Fibroblast of skin of left quadriceps (primary cell): ENCODE data around the gene FNDC7.
"Not testable (repeated sequence)": the region's sequence is repeated elsewhere in the genome, so short reads cannot be mapped to it uniquely, and the experiment has no call there.

Experiments
- DNase-seq, 2 experiments: peaks; one replicate each; pipeline ENCODE4 v3.0.0-alpha.2; 2013; ENCODE audit warnings: low read depth in 2 of 2

The FNDC7 gene, protein sequence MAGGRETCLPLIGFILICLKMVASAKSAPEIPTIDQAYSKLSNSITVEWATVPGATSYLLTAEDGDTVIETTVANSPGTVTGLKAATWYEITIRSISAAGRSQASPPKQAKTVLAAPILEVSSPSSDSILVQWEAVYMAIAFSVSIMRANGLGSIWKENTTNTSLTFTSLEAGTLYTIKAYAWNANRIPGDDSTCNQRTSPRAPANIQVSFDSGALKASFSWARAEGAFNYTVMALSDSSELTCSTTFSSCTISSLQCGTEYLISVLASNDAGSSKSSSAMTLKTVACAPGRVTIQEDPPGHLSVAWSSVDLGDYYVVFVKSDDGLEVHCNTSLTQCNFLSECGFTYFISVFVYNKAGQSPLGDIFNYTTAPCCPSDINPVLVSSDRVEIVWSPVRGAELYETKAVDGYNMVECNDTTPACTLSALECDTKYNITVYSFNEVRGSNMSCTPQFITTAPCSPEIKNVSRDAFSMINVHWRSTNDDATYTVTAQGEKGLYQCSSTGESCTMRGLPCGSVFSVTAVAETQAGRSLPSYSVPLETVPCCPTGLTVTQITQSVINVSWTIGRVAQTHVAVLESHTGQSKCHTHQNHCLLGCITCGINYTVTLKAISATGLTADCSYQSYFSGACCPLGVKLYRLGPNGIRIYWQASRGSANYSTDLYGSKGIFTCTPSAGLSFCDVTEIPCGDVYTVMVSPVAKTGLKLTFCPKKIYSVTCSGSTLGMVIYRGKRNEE

DNA sequence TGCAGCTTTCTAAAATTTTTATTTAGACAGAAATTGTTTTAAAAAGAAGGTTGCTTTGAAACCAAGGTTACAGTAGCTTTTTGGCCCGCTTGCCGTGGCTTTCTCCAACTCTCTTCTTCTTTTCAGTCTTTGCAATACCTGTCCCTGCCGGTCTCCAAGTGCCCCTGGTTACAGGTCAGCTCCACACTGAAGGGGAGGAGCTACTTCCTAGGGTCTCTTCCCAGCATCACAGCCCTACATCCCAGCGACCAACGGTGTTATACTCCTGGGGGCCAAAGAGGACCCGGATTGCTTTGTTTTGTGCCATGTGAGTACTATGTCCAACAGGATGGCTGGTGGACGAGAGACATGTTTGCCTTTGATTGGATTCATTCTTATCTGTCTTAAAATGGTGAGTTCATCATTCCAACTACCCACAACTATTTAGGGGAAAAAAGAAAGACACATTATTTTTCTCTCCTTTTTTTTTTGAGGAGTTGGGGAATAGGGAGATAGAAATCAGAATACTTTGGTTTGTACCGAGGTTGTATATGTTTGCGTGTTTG, at the start of gene FNDC7:
TSS of gene FNDC7 (plus strand) at position 303 of the 545 bp plus-strand sequence. CDS start at position 329, 26 bp downstream.
- no peak for DNase-seq

DNA sequence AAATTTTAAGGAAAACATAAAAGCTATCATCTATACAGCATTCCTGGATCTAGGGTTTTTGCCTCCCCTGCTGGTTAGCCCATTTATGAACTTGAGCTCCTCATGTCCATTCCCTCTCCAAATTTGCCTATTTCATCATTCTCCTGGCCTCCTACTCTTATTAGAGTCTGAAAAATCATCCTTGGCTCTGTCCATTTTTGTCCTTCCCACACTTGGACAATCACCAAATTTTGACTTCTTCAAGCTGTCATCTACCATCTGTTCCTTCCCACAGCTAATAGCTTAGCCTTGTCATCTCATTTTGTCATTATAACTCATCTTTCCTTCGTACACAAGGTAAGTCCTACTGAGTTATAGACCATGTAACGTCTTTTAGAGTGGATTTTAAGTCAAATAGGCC, 49.6 kb upstream of the FNDC7 start:
- no peak for DNase-seq

DNA sequence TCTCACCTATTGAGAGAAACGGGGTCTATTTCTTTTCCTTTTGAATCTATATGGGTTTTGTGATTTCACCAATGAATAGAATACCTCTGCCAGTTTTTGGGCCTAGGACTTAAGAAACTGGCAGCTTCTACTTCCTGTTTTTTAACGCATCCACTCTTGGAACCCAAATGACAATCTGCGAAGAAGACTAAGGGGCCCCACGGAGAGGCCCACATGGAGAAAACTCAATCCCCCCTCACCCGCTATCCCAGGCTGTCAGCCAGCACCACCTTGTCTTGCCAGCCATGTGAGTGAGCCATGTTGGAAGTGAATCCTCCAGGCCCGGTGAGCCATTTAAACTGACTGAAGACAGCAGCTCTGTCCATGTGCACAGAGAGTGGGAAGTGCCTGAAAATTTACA, 48.2 kb upstream of the FNDC7 start:
- DNase-seq, result no peak

DNA sequence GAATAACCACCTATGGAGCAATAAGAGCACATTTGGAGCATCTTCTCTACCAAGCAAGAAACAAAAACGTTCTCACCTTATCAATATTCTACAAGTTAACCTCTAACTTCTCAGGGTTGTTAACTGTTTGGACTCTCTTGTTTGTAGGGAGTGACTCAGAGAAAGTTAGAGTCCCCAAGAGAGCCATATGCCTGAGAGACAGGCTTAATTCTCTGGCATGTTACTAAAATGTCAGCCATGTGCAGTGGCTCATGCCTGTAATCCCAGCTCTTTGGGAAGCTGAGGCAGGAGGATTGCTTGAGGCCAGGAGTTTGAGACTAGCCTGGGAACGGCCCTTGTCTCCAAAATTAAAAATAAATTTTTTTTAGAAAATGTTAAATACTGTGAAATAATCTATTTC, 47.6 kb upstream of the FNDC7 start:
- no peak for DNase-seq

DNA sequence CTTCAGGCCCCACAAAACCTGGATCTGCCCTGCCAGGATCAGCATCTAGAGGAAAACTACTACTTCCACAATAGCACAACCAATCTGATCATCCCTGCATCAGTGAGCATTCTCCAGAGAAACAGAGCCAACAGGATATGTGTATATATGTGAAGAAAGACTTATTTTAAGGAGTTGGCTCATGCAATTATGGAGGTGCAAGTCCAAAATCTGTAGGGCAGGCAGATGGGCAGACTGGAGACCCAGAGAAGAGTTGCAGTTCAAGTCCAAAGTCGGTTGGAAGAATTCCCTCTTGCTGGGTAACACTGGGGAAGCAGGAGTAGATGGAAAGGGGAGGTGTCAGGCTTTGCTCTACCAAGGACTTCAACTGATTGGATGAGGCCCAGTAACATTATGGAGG, 46.9 kb upstream of the FNDC7 start:
- DNase-seq, result no peak

DNA sequence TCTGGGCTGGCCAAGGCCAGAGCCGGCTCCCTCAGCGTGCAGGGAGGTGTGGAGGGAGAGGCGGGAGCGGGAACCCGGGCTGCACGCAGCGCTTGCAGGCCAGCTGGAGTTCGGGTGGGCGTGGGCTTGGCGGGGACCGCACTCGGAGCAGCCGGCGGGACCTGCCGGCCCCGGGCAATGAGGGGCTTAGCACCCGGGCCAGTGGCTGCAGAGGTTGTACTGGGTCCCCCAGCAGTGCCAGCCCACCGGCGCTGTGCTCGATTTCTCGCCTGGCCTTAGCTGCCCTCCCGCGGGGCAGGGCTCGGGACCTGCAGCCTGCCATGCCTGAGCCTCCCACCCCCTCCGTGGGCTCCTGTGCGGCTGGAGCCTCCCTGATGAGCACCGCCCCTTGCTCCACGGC, 45.3 kb upstream of the FNDC7 start:
- DNase-seq, result not testable (repeated sequence)

DNA sequence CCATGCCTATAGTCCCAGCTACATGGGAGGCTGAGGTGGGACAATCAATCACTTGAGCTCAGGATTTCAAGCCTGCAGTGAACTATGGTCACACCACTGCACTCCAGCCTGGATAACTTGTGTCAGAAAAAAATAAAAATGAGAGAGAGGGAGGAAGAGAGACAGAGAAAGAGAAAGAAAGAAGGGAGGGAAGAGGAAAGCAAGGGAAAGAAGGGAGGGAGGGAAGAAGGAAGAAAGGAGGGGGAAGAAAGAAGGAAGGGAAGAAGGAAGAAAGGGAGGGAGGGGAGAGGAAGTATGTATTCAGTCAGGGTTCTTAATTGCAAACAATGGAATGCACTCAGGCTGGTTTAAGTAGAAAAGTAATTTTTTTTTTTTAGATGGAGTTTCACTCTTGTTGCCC, 43.9 kb upstream of the FNDC7 start:
- no peak for DNase-seq

DNA sequence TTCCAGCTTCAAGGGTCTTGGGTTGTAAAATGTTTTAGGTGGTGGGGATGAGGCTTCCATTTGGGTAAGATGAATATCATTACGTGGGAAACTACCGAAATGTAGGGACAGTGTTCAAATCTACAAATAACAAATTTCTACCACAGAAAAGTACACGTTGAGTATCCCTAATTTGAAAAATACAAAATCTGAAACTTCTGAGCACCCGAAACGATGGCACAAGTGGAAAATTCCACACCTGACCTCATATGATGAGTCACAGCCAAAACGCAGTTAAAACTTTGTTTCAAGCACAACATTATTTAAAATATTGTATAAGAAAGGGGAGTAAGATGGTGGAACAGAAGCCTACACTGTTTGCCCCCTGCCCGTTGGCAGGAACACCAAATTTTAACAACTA, 43.0 kb upstream of the FNDC7 start:
- no peak for DNase-seq

DNA sequence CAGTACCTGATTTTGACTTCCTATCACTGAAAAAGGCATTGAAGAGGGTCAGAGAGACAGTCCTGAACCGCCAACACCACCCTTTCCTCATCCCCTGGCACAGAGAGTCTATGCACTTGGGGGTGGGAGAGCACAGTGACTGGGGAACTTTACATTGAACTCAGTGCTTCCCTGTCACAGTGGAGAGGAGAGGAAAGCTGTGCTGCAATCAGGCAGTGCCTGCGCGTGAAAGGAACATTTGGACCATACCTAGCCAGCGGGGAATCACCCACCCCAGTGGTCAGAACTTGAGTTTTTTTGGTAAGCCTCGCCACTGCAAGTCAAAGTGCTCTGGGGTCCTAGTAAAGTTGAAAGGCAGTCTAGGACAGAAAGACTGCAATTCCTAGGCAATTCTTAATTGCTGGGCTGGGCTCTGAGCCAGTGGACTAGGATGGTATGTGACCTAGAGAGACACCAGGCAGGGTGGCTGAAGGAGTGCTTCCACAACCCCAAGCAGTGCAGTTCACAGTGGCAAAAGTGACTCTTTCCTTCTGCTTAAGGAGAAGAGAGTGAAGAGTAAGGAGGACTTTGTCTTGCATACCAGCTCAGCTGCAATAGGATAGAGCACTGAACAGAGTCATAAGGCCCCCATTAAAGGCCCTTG, 42.5 kb upstream of the FNDC7 start:
- DNase-seq, result no peak

DNA sequence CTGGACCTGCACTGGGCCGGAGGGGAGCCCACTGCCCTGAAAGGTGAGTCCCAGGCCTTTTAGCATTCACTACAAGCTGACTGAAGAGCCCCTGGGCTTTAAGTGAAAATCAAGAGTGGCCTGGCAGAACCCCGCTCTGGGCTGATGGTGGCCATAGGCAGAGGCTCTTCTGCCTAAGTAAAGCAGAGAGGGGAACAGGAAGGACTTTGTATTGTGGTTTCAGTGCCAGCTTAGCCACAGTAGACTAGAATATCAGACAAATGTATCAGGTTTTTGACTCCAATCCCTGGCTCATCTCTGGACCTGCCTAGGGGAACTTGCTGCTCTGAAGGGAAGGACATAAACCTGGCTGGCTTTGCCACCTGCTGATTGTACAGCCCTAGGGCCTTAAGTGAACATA, 41.6 kb upstream of the FNDC7 start:
- DNase-seq, result no peak

DNA sequence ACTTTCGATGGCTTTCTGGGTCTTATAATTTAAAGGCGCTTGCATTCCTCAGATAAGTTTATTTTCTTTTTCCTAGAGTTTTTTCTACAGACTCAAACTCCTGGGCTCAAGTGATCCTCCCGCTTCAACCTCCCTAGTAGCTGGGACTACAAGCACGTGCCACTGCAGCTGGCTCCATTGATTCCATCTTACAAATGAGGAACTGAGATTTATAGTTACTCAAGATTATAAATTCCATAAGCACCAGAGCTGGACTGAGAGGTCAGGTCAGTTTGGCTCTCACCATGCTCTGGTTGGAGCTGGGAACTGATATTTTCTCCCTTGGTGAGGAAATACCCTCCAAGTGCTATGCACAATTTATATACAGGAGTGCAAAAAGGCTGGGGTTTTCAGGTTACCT, 34.0 kb upstream of the FNDC7 start:
- DNase-seq, result no peak

DNA sequence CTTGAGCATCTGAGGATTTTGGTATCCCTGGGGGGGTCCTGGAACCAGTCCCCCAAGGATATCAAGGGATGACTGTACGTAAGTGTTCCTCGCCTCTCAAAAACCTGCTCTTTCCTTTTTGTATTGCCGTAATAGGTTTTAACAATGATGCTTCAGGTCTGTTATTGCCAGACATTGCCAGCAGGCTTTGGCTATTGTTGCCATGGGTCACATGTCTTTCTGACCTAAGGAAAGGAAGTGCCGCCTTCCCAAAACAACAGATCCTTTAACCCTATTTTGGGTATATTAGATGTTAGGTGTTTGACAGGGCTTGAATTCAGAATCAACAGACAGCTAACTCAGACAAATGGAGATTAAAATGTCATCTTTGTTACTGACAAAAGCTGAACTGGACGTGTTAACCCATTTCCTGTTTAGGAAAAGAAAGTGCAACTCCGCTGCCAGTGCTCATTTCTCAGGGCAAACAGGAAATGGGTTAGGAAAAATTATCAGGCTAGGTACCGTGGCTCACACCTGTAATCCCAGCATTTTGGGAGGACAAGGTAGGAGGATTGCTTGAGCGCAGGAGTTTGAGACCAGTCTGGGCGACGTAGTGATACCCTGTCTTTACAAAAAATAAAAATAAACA, 33.0 kb upstream of the FNDC7 start:
- DNase-seq, result no peak

DNA sequence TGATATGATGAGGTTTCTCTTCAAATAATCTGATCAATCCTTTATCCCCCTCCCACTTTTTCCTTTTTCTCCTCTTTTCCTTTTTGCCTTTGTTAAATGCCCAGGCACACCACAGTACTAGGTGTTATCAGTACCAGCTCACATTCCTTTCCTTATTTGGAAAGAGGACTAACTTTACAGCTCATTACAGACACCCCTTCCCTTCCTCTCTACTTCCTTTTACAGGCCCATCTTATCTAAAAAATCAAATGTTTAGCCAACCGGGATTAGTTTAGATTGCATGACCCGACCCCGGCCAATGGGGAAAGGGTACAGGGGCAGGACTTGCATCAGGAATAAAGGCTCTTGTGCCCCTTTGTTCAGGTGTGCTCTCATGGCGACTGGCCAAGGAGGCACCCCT, 31.0 kb upstream of the FNDC7 start:
- not testable (repeated sequence) for DNase-seq

DNA sequence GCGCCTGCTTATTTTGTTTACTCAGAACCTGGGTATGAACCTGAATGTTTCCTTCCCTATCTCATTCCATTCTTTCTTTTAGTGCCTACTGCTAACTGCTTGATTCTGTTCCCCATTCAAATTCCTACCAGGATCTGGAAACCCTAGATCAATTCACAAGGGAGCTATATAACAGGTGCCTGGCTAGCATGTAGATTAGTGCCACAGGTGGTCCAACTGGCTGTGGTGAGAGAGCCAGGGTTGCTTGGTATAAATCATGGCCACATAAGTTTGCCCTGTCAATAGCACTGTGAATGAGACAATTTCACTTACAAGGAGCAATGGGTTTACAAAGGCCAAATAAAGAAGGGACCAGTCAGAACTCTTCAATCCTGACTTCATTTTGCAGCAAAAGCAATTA, 27.2 kb upstream of the FNDC7 start:
- no peak for DNase-seq

DNA sequence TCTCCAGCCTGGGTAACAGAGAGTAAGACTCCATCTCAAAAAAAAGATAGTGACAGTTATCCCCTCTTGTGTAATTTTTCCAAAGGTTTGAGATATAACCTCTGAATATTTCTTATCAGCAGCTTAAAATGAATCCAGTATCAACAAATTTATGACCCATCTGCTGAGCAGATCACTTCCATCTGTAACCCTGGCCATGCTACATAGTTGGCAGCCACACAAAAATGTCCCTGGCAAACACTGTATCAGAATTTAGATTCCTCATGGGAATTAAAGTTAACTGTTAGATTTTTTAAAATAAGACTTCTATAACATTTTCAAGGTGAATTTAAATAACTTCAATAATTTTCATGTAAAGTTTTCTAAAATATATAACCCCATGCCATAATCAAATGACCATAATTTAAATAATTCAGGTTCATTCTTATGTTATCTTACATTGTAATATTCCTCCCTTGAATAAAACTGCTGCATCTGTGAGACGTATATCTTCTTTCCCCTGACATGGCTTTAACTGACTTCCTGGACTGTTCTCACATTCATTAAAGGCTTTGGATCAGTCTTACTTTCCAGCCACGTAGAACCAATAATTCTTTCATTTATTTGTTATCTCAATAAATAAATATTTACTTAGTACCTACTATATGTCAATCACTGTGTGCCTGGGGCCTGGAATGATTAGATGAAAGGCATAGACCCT, 25.9 kb upstream of the FNDC7 start:
- peak; percentile 74 to 78 for DNase-seq

DNA sequence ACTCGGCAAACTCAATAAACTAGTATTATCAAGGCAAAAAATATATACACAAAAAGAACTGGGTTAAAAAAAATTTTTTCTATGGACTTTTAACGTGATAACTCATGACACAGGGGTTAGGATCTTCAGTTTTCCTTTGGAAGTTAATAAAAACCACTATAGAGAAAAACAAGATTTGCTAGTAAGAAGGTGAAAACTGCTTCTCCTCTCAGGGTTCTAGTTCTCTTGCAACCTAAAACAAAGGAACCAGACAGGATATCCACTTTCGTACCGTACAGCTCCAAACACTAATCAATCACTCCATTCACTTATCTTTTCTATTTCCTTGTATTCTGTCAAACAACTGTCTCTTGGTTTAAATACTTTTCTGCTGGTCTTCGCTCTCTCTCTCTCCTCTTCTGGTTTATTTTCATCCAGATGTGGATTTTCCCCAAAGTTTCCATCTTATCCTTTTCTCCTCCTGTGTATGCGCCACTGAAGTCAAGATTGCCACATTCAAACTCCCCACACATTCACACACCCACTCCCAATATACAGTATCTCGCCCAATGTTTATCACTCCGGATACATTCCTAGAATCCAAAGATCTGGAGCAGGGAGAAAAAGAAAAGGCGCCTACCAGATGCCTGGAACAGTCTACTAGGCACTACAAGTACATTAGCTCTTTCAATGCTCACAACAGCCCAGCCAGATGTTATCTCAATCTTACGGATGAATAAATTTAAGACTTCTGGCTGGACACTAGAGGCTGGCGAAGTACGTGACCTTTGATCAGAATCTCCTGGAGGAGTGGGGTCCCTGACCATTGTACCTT, 21.4 kb upstream of the FNDC7 start:
- no peak for DNase-seq

DNA sequence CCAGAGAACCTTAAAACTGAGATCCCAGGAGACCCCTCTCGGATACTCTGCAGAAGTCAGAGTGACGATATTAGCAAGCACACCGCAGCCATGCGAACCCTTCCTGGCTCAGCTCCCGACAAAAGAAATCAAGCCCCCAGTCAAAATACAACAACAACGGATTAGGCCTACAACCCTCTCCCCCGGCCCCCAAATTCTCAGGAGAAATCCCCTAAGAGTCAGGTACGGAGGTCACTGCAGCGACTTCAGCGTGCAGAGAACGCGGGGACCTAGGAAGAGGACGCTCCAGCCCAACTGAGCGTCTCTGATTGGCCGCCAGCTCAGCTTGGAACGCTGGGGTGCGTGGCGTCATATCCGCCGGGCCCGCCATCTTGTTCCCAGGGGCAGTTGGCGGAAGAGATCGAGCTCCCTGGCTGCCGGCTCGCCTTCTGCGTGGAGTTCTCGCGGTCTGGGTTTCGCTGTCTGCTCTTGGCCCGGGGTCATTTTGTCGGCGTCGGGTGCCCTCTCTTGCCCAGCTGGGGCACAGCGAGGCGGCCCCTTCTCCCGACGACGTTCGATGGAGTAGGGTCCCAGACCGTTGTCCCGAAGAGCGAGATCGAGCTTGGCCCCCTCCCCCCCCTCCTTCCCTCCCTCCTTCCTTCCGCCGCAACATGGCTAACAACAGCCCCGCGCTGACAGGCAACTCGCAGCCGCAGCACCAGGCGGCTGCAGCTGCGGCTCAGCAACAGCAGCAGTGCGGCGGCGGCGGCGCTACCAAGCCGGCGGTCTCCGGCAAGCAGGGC, 20.6 kb upstream of the FNDC7 start, which contains the start of gene PRPF38B:
TSS of gene PRPF38B (plus strand) at position 369 of the 782 bp plus-strand sequence. CDS start at position 651, 282 bp downstream.
- DNase-seq, result peak; percentile 74 to 78

DNA sequence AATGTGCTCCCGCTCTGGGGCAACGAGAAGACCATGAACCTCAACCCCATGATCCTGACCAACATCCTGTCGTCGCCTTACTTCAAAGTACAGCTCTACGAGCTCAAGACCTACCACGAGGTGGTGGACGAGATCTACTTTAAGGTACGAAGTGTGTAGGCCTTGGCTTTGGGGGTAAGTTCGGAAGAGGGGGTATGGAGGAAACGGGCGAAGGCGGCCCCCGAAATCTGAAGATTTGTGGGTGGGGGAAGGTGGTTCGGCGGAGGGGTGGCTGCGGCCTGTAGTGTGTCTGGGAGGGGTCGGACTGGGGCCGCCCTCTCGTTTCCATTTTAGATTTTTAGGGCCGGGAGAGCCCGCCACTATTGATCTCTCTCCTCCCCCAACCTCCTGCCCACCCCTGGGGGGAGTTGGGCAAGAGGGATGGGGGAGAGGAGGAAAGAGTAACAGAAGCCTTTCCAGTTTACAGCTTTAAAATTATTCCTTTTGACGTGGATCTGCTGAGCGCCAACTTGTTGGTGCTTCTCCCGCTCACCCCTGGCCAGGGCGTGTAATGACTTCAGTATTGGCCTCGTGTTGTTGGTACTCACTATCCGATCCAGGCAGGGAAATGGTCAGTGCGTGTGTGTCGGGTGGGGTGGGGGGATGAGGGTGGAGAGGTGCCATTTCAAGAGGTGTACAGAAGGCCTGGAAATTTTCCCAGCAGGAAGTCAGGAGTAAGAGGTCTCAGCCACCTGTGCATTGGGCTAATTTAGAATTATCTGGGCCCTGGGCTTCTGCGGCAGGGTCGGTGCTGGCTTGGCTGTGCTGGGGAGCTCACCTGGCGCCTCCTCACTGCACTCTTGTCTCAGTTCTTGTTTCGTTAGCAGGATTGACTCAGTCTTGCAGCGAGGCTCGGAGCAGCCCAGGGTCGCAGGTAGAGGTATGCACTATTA, 19.7 kb upstream of the FNDC7 start:
- peak; percentile 28 to 33 for DNase-seq
